NCI-H1694 (cell line): ENCODE measurements around the gene FAM83C.
A peak's percentile ranks its signal among the peaks of the same experiment; 100 is the strongest.

Experiments used
- DNase-seq: peaks from one replicate; lab custom pipeline; 2025; lab: John Stamatoyannopoulos, UW

The FAM83C gene

DNA sequence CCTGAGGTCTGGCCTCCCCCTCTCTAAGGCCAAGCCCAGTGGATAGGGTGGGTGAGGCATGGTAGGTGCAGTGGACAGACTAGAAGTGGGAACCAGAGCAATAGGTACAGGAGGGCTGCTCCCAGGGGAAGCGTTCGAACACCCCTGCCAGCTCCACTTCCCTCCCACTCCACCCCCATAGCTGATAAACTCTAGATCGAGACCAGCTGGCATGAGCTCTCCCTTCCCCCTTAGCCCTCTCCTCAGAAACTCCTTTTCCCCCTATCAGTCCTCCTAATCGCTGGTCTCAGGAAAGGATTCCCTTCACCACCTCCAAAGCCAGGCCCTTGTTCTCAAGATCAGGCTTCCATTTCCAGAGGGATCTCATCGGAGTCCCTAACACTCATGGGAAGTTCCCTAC lies 6.0 kb upstream of the FAM83C start:
- no peak for DNase-seq

DNA sequence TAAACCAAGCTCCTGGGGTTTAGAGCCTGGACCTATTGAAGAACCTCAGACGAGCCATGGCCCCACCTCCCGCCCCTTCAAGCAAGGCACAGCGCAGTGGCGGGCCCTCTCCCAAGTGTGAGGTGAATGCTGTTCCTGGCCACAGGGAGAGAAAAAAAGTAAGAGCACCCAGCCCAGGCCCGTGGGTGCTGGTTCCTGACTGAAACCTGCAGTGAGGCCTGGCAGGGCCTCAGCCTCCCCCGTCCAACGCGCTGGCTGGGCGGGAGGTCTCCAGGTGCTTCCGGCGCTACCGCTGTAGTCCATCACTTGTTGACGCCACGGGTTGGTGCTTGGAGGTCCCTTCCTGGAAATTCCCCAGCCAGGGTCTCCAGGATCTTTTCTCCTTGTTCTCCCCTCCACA lies 5.5 kb upstream of the FAM83C start:
- no peak for DNase-seq

DNA sequence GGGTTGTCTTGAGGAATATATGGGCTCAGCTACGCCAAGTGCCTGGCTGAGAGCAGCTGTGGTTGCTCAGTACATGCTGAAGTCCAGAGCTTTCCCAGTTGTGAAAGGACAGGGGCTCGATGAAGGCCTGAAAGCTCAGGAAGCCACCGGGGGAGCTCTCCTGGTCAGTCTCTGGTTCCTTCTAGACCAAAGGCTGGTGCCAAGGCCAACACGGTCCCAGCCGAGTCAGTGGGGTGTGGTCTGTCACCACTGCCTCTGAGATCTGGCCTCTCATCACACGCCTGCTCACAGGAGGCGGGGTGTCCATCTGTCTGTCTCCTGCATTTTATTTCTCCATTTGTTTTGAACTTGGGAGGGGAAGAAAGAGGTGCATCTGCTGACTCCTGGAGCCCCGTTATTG lies 4.9 kb upstream of the FAM83C start:
- DNase-seq: no peak

DNA sequence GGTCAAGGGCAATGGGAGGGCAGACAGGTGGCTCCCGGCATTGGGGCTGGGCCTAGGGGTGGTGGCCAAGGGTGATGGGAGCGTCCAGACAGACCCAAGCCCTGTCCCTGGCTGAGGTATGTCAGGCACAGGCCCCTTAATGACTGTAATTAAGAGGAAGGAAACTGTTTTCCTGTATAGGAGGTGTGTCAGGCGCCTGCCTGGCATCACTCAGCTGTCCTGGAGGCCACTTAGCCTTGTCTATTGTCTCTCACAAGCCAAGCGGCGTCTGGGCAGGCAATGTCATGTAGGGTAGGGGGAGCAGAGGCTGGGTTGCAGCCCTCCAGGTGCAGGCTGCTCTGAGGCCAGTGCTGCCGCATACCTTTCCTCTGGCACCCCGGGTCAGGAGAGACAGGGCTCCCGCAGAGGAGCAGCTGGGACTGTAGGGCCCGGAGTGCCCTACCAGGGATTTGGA lies 3.9 kb upstream of the FAM83C start:
- no peak for DNase-seq

DNA sequence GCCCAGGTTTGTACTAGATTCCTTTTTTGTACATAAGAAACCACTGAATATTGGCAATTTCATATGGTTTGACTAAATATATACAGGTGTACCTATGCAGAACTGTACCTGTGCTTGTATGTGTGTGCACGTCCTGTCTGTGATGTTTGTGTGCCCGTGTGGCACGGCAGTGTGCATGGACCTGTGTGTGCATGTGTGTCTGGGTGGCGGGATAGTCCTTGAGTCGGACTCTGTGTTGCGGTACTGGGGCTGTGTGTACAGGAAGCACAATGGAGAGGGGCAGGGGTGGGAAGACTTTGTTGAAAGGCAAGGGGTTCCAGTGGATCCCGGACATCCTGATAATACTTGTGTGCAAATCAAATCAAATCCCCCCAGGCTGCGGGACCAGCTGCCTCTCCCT lies 3.4 kb upstream of the FAM83C start:
- no peak for DNase-seq

DNA sequence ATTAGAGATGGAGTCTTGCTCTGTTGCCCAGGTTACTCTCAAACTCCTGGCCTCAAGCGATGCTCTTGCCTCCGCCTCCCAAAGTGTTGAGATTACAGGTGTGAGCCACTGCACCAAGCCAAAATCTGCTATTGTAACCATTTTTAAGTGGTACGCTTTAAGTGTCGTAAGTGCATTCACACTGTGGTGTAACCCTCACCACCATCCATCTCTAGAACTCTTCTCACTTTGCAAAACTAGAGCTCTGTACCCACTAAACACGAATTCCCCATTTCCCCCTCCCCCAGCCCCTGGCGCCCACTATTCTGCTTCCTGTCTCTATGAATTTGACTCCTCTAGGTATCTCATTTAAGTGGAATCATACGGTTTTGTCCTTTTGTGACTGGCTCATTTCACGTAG lies 2.8 kb upstream of the FAM83C start:
- DNase-seq: no peak

DNA sequence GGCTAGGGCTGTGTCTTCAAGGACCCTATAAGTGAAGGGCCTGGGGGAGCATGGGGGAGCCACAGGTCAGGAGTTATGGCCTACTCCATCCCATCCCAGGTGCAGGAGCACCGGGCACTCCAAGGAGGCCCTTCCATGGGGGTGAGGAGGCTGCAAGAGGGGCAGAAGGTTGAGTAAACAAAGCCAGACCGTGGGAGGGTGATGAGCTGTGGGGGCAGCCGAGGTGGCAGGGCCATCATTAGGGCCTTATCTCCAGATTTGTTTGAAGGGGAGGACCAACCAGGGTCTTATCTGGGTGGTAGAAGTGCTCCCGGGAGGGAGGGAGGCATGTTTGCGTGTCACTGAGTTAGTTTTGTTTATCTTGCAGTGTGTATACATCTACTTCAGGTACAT lies 2.1 kb upstream of the FAM83C start:
- DNase-seq: no peak

DNA sequence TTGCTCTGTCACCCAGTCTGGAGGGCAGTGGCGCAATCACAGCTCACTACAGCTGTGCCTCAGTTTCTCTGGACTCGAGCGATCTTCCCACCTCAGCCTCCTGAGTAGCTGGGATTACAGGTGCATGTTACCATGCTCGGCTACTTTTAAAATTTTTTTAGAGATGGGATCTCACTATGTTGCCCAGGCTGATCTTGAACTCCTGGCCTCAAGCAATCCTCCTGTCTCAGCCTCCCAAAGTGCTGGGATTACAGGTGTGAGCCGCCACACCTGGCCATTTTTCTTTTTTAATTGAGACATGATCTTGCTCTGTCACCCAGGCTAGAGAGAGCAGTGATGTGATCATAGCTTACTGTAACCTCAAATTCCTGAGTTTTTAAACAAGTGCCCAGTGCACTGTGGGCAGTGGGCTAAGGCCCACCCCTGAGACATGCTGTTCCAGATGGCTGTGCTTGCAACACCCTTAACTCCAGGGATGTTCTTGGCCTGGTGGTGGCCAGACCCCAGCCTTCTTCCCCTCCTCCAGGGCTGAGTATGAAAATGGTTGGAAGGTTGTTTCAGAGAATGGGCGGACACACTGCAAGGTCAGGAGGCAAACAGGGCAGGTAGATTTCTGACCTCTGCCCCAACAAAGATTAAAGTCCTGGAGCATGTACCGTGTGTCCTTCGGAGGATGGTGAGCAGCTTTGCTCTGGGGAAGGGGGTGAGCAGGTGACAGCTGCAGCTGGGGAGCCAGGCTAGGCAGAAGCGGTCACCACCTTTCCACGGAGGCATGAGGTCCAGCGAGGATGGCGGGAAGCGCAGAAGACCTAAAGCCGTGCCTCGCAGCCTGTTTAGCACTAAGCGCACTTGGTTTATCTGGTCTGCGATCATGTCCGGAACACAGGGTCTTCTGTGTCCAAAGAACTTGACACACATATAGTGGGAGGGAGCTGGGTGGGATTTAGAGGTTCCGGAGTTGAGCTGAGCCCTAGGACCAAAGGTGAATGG lies 1.4 kb upstream of the FAM83C start:
- DNase-seq: no peak

DNA sequence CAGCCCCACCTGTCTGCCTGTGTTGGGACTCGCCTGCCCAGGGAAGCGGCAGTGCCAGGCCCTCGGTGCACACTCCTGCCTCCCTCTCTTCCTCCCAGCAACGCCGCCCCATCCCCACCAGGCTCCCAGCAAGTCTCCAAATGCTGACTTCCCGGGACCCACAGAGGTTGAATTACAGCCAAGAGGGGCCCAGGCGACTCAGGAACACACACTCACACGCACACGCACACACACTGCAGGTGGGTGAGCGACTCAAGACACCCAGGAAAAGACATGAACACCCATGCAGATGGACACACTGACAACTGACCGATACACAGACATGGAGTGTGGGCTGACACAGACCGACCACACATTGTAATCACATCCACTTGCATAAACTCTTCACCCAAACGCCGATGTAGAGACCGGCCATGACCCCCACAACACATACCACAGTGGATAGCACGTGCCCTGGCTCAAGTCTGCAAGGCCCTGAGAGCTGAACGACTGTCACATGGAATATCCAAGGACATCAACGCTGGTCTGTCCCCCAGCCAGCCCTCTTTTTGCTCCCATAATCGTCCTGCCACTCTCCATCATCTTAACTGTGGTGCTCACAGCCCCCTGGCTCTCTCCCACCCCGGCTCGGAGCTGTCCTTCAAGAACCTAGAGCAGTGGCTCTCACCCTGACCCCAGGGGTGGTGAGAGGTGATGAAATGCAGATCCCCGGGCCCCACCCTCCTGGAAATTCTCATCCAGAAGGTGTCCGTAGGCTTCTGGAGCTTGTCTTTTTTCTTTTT lies 470 bp upstream of the FAM83C start:
- no peak for DNase-seq

DNA sequence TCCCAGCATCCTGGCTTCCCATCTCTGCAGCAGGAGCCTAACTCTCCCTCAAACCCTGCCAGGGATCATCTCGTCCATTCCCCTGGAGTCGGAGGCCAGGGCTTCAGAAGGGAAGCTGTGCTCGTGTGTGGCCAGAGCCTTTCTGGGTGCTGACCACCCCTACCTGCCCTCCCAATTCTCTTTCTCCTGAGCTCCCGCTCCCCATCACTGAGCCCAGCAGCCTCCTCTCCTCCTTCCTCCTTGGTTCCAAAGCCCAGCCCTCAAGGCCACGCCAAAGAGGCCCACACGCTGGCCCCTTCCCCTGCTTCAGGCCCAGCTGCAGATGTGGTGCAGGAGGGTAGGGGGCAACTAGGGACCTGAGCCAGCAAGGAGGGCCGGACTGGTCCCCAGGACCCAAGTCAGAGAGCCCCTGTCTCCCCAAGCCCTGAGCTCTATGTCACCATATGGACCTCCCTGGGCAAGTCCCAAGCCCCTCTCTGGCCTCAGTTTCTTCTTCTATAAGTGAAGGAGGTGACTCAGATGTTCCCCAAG lies 1.3 kb downstream of the FAM83C start:
- DNase-seq: no peak

DNA sequence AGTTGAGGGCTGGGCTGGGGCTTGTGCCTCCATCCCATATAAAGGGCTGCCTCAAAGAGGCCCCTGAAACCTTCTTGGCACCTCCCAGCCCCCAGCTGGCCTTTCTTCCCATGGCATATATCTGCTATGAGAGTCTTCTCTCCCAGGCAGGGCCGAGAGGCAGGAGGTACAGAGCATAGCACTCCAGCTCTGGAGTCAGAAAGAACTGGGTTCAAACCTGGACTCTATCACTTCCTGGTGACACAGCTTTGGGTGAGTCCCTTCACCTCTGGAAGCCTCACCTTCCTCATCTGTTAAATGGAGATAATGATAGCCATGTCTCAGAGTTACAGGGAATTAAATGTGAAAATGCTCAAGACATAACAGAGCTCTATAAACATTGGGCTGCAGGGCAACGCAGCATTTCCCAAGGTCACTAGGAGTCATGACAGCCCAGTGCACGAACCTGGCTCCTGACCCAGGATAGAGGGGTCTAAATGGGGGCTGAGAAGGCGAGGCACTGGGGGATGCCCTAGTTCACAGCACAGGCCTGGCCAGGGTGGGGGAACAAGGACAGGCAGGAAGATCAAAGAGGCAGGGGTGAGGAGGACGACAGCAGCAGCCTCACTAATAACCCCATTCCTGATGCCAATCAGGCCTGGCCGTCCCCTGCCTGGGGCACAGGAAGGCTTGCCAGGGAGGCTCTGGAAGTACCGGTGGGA lies 1.9 kb downstream of the FAM83C start:
- no peak for DNase-seq

DNA sequence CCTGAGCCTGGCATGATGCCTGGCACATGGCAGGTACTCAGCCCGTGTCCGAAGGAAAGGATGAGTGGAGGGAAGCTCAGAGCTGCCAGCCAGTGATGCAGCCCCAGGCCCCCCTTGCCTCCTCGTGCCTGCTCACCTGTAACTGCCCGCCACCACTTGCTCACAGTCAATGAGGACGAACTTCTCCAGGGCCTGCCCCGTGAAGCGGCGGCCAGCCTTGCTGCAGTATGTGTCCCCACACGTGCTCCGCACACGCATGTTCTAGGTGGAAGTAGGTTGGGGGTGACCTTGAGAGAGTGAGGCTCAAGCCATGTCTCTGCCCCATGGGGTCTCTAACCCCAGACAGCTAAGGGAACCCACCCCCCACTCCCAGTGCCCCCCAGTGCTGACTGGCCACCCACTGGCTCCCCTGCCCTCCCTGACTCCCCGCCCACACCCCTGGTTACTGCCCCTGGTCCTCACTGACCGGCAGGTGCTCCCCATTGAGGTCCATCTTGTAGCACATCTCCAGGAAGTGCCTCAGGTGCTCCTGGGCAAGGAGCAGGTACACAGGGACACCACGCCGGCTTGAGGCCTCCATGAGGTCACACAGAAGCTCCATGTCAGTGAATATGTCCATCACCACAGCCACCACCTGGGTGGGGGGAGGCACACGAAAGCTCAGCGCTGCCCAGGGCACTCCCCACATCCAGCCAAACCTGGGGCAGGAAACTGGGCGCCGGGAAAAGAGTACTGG lies 3.7 kb downstream of the FAM83C start:
- no peak for DNase-seq

DNA sequence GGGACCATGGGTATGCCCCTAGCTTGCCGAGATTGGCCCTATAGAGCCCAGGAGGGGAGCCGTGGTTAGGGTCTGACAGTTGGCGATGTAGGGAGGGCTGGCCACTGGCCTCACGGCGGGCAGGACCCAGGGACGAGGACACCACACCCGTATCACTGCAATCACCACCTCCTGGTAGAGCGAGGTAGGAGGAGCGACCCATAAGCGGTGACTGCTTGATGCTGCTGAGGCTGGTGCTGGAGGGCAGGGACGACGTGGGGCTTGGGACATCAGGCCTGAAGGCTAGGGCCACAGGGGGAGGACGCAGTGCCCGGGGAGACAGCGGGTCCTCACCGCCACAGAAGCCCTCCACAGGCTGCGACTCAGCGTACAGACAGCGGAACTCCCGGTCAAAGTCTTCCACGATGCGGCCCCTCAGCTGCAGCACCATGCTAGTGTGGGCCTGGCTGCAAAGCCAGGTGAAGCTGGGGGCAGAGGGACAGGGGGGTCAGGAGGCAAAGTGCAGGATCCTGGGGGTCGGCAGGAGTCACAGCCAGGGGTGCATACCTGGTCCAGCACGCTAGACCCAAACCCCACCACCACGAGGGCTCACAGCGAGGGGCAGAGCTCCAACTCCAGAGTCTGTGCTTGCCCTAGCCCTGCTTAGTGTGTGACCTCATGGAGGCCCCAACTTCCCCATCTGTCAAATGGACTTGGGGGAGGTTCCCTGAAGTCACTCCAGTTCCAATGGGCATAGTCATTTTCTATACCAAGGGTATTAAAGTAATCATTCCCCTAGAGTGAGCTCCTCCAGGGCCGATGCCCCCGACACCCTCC lies 4.5 kb downstream of the FAM83C start:
- no peak for DNase-seq

DNA sequence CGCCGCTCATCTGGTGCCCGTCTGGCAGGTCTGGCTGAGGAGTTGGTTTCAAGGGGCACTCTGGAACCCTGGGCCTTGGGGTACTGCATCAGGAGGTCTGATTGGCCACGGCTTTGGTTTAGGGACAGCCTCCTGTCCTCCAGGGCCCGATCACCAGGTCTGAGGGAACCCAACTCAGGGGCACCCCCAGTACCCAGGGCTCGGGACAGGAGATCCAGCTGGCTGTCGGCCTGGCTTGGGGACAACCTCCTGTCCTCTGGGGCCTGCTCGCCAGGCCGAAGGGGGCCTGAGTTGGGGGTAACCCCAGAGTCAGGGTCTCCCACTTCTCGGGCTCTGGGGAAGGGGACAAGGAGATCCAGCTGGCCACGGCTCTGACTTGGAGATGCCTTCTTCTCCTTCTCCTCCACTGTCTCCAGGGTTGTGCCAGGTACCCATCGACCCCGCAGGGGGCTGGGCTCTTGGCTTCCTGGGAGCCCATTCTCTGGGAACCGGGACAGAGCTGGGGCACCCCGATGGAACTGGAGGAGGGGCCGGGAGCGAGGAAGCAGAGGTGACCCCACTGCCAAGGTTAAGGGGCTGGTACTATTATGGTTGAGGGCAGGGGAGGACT lies 5.2 kb downstream of the FAM83C start:
- DNase-seq: no peak

DNA sequence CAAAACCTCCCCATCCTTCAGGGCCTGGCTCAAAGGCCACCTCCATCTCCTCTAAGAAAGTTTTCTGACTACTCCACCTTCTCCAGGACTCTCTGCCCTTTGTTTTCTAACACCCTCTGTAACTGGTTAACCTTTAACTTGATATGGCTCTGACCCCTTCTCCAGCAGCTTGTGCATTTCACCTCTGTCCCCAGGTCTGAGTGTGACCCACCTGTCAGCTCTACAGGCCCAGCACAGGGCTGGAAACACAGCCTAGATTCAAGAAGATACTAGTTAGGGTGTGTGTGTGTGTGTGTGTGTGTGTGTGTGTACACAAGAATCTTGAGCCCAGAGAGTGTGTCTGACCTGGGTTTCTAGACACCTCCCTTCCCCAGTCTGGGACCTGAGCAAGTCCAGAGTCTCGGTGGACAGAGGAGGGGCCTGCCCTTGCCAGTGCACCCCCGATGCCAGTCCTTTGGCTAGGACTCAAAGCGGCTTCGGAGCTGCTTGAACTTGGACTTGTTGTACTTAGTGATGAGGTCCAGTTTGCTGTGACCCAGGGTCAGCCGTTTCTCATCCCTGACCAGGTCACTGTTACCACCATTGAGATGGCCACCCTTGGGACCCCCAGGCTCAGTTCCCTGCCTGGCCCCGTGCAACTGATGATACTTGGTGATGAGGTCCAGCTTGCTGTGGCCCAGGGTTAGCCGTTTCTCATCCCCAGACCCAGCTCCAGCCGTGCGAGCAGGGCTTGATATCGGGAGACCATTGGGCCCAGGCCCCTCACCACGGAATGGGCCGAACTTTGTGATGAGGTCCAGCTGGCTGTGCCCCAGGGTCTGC lies 5.9 kb downstream of the FAM83C start:
- DNase-seq: no peak

DNA sequence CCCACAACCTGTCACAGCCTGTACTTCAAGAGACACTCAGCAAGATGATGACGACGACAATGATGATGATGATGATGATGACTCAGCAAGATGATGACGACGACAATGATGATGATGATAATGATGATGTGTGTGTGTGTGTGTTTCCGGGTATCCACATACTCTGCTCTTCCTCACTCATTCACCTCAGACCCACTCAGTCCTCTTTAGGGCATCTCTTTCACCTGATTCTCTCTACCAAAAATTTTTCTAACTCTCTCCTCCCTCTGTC lies 6.5 kb downstream of the FAM83C start:
- DNase-seq: no peak

DNA sequence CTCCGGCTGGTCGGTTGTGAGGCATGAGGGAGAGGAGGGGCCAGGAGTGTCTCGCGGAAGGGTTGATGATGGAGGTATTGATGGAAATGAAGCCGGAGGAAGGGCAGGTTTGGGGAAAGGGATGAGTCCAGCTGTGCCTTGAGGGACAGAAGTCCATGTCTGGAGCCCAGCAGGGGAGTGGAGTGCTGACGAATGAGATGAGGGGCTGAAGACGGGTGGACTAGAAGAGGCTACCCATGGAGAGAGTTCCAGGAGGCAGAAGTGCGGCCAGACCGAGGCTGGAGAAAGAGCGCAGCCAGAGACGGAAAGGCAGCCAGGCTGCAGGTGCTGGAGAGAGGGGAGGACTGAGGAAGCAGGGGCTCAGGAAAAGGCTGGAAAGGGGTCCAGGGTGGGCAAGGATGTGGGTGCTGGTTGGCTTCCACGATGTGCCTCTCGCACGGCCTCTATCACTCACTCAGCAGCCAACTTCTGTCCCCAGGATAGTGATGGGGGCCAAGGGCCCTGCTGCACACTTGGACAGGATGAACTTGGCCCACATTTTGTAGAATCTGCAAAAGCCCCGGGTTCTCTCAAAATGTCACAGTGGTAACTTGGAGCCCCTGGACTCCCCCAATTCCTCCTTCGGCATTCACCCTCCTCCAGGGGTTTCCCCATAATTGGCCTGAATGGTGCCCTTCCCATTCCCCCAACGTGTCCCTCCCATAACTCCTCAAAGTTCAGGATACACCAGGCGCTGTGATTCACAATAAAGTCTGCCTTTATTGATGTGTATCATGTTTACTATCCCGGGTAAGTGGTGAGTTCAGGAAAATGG lies 7.0 kb downstream of the FAM83C start:
- DNase-seq: no peak

DNA sequence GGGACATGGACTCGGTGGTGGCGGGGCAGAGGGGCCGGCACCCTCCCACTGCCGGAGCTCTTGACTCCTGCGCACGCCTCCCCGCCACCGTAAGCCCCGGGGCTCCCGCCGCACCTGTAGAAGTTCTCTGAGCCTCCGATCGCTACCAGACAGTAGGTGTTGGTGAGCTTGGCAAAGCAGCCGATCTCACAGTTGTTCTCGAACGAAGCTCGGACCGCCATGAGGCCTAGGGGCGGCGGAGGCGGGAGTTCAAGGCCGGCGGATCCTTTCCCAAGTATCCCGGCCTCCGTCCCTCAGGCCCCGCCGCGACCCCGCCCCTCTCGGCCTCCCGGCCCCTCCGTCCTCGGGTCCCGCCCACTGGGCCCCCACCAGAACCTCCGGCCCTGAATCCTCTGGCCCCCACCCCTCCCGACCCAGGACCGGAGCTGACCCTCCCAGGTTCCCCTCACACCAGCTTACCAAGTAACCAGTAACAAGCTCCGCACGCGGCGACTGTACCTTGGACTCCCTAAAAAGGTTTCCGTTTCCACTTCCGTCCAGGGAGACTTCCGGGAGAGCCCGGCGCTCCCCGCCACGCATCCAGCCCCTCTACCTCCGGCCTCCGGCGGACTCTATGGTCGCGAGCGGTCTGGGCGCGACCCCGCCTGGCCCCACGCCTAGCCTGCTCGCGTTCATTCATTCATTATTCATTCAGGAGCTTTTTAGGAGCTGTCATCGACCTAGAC lies 7.8 kb downstream of the FAM83C start, which contains the start of gene EIF6:
TSS of gene EIF6 (minus strand) at position 506 of the 725 bp plus-strand sequence. CDS start at position 221, 285 bp downstream.
- peak; percentile 69 for DNase-seq
